SK-N-SH treated with all-trans-retinoic acid at 6 μM for 48 hours (cell line): Measurements from ENCODE around the gene FAM171A2.

Experiments used
- ATAC-seq: fragments of 200-7000 bp; cut with Tn5 transposase; 3 replicates; pipeline ENCODE4 v1.9.1; 2020; ENCODE audit warnings: mild to moderate bottlenecking, moderate library complexity
- ARNTL ChIP-seq: fragments of 450-650 bp; formaldehyde crosslinking; IDR thresholded peaks from 2 replicates; pipeline ENCODE4 v1.5.0; 2020; ENCODE audit warnings: low read depth, mild to moderate bottlenecking, moderate library complexity, borderline replicate concordance
- BACH2 ChIP-seq: fragments of 250-450 bp; sonication (Bioruptor Pico); IDR thresholded peaks from 2 replicates; pipeline ENCODE4 v1.9.0; 2021; ENCODE audit warnings: mild to moderate bottlenecking, borderline replicate concordance
- CREB5 ChIP-seq: fragments of 250-450 bp; sonication (Bioruptor Pico); IDR thresholded peaks from 2 replicates; pipeline ENCODE4 v1.5.1; 2020; ENCODE audit warnings: low read depth, mild to moderate bottlenecking, moderate library complexity
- CSDC2 ChIP-seq: fragments of 250-450 bp; sonication (Bioruptor Pico); IDR thresholded peaks from 2 replicates; pipeline ENCODE4 v1.5.0; 2020; ENCODE audit warnings: mild to moderate bottlenecking, moderate library complexity
- CSRNP3 ChIP-seq: fragments of 250-450 bp; sonication (Bioruptor Pico); IDR thresholded peaks from 2 replicates; pipeline ENCODE4 v1.5.1; 2021; ENCODE audit warnings: mild to moderate bottlenecking, moderate library complexity
- ESRRG ChIP-seq: fragments of 250-450 bp; sonication (Bioruptor Pico); IDR thresholded peaks from 2 replicates; pipeline ENCODE4 v1.6.1; 2021; ENCODE audit warnings: mild to moderate bottlenecking
- GLIS3 ChIP-seq: fragments of 250-450 bp; sonication (Bioruptor Pico); IDR thresholded peaks from 2 replicates; pipeline ENCODE4 v1.5.0; 2020; ENCODE audit warnings: mild to moderate bottlenecking, moderate library complexity
- ISL1 ChIP-seq: fragments of 250-450 bp; sonication (Bioruptor Pico); IDR thresholded peaks from 2 replicates; pipeline ENCODE4 v2.1.2; 2022; ENCODE audit warnings: mild to moderate bottlenecking, moderate library complexity
- OSR1 ChIP-seq: fragments of 250-450 bp; sonication (Bioruptor Pico); IDR thresholded peaks from 2 replicates; pipeline ENCODE4 v1.8.0; 2022; ENCODE audit warnings: moderate library complexity, mild to moderate bottlenecking, inconsistent platforms
- PATZ1 ChIP-seq: fragments of 250-450 bp; sonication (Bioruptor Pico); IDR thresholded peaks from 2 replicates; pipeline ENCODE4 v1.8.0; 2020; ENCODE audit warnings: mild to moderate bottlenecking, moderate library complexity, borderline replicate concordance
- POU6F1 ChIP-seq: fragments of 250-450 bp; sonication (Bioruptor Pico); IDR thresholded peaks from 2 replicates; pipeline ENCODE4 v1.8.0; 2021; ENCODE audit warnings: low read depth, mild to moderate bottlenecking, moderate library complexity, borderline replicate concordance
- PPARA ChIP-seq: fragments of 250-450 bp; sonication (Bioruptor Pico); IDR thresholded peaks from 2 replicates; pipeline ENCODE4 v1.5.0; 2020; ENCODE audit warnings: mild to moderate bottlenecking, borderline replicate concordance
- SNAI2 ChIP-seq: fragments of 250-450 bp; sonication (Bioruptor Pico); IDR thresholded peaks from 2 replicates; pipeline ENCODE4 v1.5.0; 2020; ENCODE audit warnings: mild to moderate bottlenecking, moderate library complexity
- TOX ChIP-seq: fragments of 250-450 bp; sonication (Bioruptor Pico); IDR thresholded peaks from 2 replicates; pipeline ENCODE4 v1.8.0; 2021; ENCODE audit warnings: mild to moderate bottlenecking, moderate library complexity, borderline replicate concordance
- ZC3H10 ChIP-seq: fragments of 250-450 bp; sonication (Bioruptor Pico); IDR thresholded peaks from 2 replicates; pipeline ENCODE4 v1.5.1; 2021; ENCODE audit warnings: mild to moderate bottlenecking, moderate library complexity
- ZFP3 ChIP-seq: fragments of 250-450 bp; sonication (Bioruptor Pico); IDR thresholded peaks from 2 replicates; pipeline ENCODE4 v1.5.0; 2020; ENCODE audit warnings: mild to moderate bottlenecking, moderate library complexity
- ZNF565 ChIP-seq: fragments of 450-650 bp; formaldehyde crosslinking; conservative IDR thresholded peaks from 2 replicates; pipeline ENCODE4 v1.5.0; 2020; ENCODE audit warnings: low read depth, mild to moderate bottlenecking, moderate library complexity
- ZNF70 ChIP-seq: fragments of 450-650 bp; formaldehyde crosslinking; IDR thresholded peaks from 2 replicates; pipeline ENCODE4 v1.5.0; 2020; ENCODE audit warnings: mild to moderate bottlenecking, moderate library complexity

The FAM171A2 gene

GRCh38 chr17:44378171-44378705 lies 14.6 kb upstream of the FAM171A2 start:
- TF ChIP-seq ZNF70 (CRISPR knock-in tag) (no peak), ISL1 (CRISPR knock-in tag) (no peak), GLIS3 (CRISPR knock-in tag) (no peak), ZFP3 (CRISPR knock-in tag) (no peak)

GRCh38 chr17:44376779-44377178 lies 13.1 kb upstream of the FAM171A2 start:
- TF ChIP-seq BACH2 (CRISPR knock-in tag) (no peak), OSR1 (CRISPR knock-in tag) (no peak), CSRNP3 (no peak)
- no peak for ATAC-seq

More at GRCh38 chr17:44378171-44378705, 14.6 kb upstream of the FAM171A2 start:
- no peak for ATAC-seq

GRCh38 chr17:44376124-44376523 lies 12.5 kb upstream of the FAM171A2 start:
- peak; percentile 74 for ATAC-seq
- TF ChIP-seq PATZ1 (CRISPR knock-in tag): no peak
- TF ChIP-seq CSDC2 (CRISPR knock-in tag): no peak
- no peak for TF ChIP-seq SNAI2 (CRISPR knock-in tag)
- TF ChIP-seq BACH2 (CRISPR knock-in tag): no peak
- no peak for TF ChIP-seq ZC3H10
- TF ChIP-seq ZNF565 (CRISPR knock-in tag): no peak
- TF ChIP-seq POU6F1 (CRISPR knock-in tag): no peak

- ATAC-seq: peak; percentile 15; the same call in 2 of the 3 replicates
- no peak for TF ChIP-seq POU6F1 (CRISPR knock-in tag)
- TF ChIP-seq TOX (CRISPR knock-in tag): no peak
- TF ChIP-seq, all 23 proteins: peak for 0
Measured at GRCh38 chr17:44375196-44376017, 11.8 kb upstream of the FAM171A2 start.

- no peak for ATAC-seq
- TF ChIP-seq PPARA (CRISPR knock-in tag) (no peak), ESRRG (no peak), BACH2 (CRISPR knock-in tag) (no peak), CREB5 (no peak), ARNTL (CRISPR knock-in tag) (no peak), POU6F1 (CRISPR knock-in tag) (no peak), CSRNP3 (no peak)
Measured at GRCh38 chr17:44374306-44375195, 10.9 kb upstream of the FAM171A2 start.
